GM19463 (cell line): ENCODE results near the gene RAB25.
"Not testable (repeated sequence)": the region's sequence is repeated elsewhere in the genome, so short reads cannot be mapped to it uniquely, and the experiment has no call there.

ENCODE experiments used
- ATAC-seq: cut with Tn5 transposase; IDR thresholded peaks from one replicate; pipeline ENCODE4 v1.9.1; 2021; ENCODE audit warnings: mild to moderate bottlenecking, moderate library complexity; ENCODE audit not compliant: unreplicated experiment

RAB25 gene

DNA sequence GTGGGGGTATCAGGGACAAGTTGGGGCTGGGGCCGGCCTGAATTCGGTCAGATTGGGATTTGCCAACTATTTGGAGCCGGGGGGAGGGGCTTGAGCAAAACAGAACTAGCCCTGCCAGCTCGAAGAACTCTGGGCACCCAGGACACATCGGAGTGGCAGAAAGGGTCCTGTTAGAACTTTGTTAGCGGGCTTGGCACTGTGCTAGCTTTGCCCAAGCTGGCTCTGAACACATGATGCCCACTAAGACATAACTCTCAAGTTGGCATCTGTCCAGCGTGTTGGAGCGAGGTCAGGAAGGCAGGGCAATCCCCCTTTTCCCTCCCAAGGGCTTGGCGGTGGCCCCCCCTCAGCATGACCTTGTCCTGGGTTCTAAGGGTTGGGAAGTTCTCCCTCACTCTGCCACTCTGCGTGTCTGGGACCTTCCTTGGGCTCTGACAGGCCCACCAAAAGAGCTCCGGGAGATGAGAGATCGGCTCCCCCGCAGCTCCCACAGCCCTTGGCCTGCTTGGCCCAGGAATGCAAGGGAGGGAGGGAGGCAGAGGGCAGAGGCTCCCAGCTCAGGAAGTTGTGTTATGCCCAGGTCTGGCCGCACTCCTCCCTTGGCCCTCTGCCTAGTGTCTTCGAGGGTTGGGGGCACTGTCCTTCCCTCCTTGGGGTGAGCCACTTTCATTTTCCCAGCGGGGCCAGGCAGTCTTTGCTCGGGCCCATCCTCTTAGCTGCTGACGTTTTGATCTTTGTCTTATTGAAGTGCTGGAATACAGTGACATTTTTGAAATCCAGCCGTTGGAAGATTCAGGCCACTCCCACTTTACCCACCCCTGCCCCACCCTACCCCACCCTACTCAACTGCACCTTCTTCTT lies 54.8 kb downstream of the RAB25 start:
- no peak for ATAC-seq

DNA sequence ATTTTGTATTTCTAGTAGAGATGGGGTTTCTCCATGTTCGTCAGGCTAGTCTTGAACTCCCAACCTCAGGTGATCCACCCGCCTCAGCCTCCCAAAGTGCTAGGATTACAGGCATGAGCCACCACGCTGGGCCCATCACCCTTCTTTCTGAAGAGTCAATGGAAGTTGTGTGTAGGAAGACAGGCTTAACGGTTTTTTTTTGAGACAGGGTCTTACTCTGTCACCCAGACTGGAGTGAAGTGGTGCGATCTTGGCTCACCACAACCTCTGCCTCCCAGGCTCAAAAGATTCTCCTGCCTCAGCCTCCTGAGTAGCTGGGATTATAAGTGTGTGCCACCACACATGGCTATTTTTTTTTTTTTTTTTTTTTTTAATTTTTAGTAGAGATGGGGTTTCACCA lies 55.8 kb downstream of the RAB25 start:
- ATAC-seq, result not testable (repeated sequence)

DNA sequence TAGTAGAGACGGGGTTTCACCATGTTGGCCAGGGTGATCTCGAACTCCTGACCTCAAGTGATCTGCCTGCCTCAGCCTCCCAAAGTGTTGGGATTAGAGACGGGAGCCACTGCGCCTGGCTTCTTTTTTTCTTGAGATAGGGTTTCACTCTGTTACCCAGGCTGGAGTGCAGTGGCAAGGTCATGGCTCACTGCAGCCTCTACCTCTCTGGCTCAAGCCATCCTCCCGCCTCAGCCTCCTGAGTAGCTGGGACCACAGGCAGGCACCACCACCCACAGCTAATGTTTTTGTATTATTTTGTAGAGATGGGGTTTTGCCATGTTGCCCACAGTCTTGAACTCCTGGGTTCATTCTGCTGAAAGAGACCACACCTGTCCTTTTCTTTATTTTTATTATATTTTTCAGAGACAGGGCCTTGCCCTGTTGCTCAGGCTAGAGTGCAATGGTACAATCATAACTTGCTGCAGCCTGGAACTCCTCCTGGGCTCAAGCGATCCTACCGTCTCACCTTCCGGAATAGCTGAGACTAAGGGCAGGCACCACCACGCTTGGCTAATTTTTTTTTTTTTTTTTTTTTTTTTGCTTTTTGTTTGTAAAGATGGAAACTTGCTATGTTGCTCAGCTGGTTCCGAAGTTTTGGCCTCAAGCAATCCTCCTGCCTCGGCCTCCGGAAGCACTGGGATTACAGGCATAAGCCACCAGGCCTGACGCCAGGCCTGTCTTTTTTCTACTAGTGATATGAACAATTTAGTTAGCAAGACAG lies 56.6 kb downstream of the RAB25 start:
- ATAC-seq, result no peak

DNA sequence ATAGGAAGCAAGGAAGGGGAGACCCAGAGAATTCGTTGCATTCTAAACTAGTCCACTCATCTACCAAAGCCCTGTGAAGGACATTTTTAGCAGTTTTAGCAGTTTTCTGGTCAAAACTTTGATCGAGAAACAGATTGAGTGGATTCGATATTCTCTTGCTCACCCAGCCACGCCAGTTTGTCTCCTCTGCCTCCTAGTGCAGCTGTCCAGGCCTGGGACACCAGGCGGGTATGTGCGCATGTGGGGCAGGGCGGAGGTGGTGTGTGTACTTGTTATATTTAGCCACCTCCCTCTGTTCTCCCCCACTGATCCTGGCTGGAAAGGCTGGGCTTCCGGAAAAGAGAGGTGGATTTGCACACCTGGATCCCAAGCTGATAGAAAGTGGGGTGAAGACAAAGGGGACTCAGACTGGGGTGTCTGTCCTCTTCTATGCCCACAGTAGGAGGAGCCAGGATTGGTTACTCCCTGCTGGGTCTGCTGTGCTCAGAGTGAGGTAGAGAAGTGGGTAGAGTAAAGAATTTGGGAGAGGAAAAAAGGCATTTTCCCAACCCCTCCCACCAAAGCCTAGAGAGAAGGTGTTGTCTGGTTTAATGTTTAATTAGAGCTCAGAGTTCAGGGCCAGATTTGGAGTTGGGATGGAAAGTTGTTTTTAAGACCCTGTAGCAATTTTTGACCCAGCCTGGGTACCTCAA lies 57.4 kb downstream of the RAB25 start:
- ATAC-seq, result no peak

DNA sequence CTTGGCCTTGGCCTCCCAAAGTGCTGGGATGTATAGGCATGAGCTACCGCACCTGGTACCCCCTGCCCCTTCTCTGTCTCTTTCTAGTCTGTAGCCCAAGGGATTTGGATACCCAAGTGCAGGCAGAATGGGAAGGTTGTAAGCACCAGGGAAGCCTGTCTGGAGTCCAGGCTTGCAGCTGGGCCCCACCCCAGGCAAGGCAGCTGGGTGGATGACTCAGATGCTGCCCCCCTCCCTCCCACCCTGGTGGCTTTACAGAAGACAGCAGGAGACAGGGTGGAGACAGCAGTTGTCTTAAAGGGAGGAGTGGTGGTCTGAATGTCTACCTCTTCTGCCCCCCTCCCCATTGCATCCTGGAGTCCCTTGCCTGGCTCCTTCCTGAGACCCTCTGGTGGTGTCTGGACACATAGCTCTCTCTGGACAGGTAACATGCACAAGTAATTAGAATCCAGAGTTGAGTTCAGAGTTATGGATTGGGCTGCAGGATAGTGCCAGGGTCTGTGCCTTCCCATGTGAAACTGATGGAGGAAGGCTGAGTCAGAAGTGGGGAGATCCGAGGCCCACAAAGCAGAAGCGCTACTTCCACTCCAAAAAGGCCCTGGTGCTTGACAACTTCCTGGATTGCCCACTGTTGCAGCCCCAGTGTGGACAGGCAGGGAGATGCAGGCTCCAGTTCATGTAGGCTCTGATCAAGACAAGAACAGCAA lies 58.7 kb downstream of the RAB25 start:
- ATAC-seq, result no peak
